ENCODE measurements around the gene SEC23B.

Gene SEC23B

DNA sequence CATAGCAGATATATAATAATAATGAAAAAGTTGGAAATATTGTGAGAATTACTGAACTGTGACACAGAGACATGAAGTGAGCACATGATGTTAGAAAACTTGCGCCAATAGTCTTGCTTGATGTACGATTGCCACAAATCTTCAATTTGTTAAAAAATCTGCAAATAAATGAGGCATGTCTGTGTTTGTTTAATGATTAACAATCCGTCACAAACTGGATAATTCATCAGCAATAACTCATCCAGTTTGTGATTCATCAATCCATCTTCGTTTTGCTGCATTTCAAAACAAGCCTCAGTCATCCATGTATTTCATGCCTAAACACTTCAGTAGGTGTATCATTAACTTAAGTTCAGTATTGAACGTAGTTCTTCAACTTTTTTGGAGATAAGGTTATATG is 34.0 kb downstream of the SEC23B start:
- Mint-ChIP-seq H3K9me3 (no peaks in the 10 kb centered on the region), H3K4me3 (no peak overlapping the region), H3K36me3 (ENCODE audit: low read depth) (peaks cover 74% of the 10 kb centered on the region), H3K4me1 (ENCODE audit: low read depth) (no peaks in the 10 kb centered on the region), H3K27ac (no peak overlapping the region), H3K27me3 (no peaks in the 10 kb centered on the region)

DNA sequence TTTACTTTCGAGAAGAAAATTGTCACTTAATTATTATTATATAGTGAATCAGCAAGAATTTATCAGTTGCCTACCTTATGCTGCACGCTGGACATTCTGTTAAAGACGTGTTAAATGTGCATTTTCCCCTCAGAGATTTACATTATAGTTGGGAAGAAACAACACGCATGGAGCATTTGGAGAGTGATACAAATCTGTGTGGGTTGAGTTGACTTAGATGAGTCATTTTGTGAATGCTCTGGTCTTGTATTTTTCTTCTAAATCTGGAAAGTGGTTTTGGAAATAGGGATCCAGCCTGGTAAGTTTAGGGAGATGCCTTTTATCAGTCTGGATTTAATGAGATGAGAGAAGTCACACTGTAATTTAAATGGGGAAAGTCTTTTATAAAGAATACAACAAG is 35.5 kb downstream of the SEC23B start:
- H3K27me3 Mint-ChIP-seq: no peaks in the 10 kb centered on the region
- H3K36me3 Mint-ChIP-seq (ENCODE audit: low read depth): peaks cover 65% of the 10 kb centered on the region
- peak overlapping the region; percentile 1 for H3K27ac Mint-ChIP-seq
- H3K9me3 Mint-ChIP-seq: no peaks in the 10 kb centered on the region
- H3K4me3 Mint-ChIP-seq: no peak overlapping the region
- no peaks in the 10 kb centered on the region for H3K4me1 Mint-ChIP-seq (ENCODE audit: low read depth)

DNA sequence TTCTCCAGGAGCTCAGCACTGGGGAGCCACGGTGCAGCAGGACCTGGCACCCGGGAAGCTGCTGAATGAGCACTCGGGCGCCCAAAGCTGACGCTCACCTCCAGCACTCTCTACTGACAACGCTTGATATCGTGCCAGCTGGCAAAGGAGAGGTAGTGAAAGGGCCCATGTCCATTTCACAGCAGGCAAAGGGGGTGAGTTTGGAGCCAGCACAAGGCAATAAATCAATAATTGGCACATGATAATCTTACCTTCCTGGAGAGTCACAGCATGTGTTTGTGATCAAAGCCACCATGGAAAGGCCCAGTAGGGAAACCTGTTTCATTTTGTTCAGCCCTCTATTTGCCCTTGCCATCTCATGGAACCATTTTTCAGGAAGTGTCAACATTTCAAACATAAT is 36.2 kb downstream of the SEC23B start:
- Mint-ChIP-seq H3K27me3 (no peaks in the 10 kb centered on the region), H3K9me3 (no peaks in the 10 kb centered on the region), H3K4me1 (ENCODE audit: low read depth) (no peaks in the 10 kb centered on the region), H3K27ac (no peak overlapping the region), H3K4me3 (no peak overlapping the region), H3K36me3 (ENCODE audit: low read depth) (peaks cover 69% of the 10 kb centered on the region)

DNA sequence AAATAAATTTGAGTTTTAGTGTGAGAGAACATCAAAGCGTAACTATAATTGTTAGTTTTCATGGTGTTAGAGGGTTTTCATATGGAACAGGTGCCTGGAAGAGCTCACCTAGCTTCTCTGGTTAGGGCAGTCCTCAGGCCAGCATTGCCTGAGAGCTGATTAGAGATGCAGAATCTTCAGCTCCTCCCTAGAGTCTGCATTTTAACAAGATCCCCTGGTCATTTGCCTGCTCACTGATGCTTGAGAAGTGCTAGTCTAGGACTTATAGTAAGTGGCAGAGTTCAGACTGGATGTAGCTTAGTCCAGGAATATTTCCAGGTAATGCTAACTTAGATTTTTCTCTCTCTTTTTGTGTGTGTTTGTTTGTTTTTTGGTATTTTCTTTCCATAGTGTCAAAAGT is 37.8 kb downstream of the SEC23B start:
- no peaks in the 10 kb centered on the region for H3K9me3 Mint-ChIP-seq
- no peak overlapping the region for H3K4me3 Mint-ChIP-seq
- H3K4me1 Mint-ChIP-seq (ENCODE audit: low read depth): no peaks in the 10 kb centered on the region
- H3K36me3 Mint-ChIP-seq (ENCODE audit: low read depth): peaks cover 64% of the 10 kb centered on the region
- no peak overlapping the region for H3K27ac Mint-ChIP-seq
- no peaks in the 10 kb centered on the region for H3K27me3 Mint-ChIP-seq

DNA sequence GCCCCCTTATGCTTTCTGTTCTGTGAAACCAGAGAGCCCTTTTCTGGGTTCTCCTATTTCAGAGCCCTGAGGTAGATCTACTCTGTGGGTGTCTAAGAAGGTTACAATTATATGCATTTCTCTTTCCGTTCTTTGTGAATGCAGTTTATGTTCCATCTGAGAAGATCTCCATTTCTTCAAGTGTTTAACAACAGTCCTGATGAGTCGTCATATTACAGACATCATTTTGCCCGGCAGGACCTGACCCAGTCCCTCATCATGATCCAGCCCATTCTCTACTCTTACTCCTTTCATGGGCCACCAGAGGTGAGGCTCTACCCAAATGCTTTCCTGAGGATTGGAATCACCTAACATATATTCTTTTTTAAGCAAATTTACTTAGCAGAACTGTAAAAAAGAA is 40.7 kb downstream of the SEC23B start:
- H3K36me3 Mint-ChIP-seq (ENCODE audit: low read depth): peaks cover 54% of the 10 kb centered on the region
- H3K4me3 Mint-ChIP-seq: no peak overlapping the region
- no peaks in the 10 kb centered on the region for H3K27me3 Mint-ChIP-seq
- no peaks in the 10 kb centered on the region for H3K4me1 Mint-ChIP-seq (ENCODE audit: low read depth)
- no peaks in the 10 kb centered on the region for H3K9me3 Mint-ChIP-seq
- no peak overlapping the region for H3K27ac Mint-ChIP-seq

DNA sequence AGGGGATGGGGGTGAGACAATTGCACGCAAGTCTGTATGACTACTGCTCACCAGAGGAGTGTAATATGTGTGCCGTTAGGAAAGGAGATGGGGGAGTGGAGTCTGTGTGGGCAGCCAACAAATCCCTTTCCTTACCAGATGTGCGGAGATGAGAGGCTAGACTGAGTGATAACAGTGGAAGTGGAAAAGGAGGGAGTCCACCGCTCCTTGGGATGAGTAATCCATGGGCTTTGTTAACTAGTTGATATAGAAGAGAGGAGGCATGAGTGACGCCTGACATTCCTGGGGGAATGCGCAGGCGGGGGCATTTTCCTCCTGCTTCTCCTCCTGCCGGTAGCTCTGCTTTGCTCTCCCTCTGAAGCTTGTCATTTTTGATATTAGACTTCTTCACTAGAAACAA is 46.0 kb downstream of the SEC23B start:
- Mint-ChIP-seq H3K4me3 (no peak overlapping the region), H3K4me1 (ENCODE audit: low read depth) (no peaks in the 10 kb centered on the region), H3K27me3 (no peaks in the 10 kb centered on the region), H3K36me3 (ENCODE audit: low read depth) (peaks cover 62% of the 10 kb centered on the region), H3K27ac (no peak overlapping the region), H3K9me3 (no peaks in the 10 kb centered on the region)

DNA sequence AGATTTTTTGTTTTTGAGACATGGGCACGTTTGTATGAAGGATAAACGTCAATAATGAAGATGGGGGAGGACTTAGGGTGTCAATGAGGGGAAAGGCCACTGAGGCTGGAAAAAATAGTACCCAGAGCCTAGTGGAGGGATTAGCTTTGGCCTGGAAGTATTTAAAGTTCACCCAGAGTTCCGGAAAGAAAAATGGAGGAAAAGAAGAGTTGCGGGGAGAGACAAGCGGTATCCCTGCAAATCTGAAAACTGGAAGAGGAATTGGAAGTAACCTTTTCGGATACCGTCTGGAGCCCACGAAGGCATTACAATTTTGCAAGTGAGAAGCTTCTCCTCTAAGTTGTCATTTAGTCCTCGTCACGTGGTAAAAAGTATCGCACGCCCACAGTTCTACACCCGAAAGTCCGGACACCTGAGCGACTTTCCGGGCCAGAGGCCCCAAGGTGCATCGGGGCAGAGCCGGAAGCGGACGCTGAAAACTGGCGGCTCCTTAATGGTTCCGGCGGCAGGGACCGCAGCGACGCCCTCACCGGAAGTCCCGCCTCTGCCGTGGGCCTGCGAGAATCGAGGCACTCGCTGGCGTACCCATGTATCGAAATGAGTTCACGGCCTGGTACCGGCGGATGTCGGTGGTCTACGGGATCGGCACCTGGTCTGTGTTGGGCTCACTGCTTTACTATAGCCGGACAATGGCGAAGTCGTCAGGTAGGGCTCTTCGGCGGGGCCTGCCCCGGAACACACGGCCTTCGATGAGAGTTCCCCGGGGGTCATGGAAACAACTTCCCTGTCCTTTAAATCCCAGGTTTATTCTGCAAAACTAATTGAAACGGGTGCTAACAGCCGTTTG is 59.4 kb downstream of the SEC23B start, which contains the start of gene SMIM26:
Gene SMIM26, plus strand, starts transcription at position 541 of the 847 bp plus-strand sequence. Its CDS starts 47 bp downstream, at position 588.
- Mint-ChIP-seq H3K27me3 (no peaks in the 10 kb centered on the region), H3K27ac (peak within 1 kb of the TSS; percentile 96), H3K4me3 (peak within 1 kb of the TSS; percentile 90), H3K9me3 (peaks cover 3% of the 10 kb centered on the region), H3K4me1 (ENCODE audit: low read depth) (peaks cover 24% of the 10 kb centered on the region), H3K36me3 (ENCODE audit: low read depth) (peaks cover 34% of the 10 kb centered on the region)

DNA sequence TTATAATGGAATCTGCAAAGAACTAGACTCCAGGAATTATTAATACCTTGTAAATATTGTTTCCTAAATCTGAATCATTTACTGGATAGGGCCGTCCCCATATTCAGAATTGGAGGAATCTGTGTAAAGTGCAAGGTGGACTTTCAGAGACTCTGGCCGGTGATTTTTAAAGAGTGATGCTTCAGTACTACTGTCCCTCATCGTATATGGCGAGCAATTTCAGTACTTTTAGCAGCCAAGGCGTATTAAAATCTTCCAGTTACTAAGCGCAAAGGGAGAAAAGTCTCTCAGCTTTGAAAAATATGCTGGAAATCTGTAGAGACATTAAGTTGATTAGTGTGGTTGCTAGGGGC is 60.0 kb downstream of the SEC23B start:
- peak overlapping the region; percentile 90 for H3K4me3 Mint-ChIP-seq
- H3K27me3 Mint-ChIP-seq: no peaks in the 10 kb centered on the region
- peaks cover 32% of the 10 kb centered on the region for H3K36me3 Mint-ChIP-seq (ENCODE audit: low read depth)
- peaks cover 3% of the 10 kb centered on the region for H3K9me3 Mint-ChIP-seq
- peak overlapping the region; percentile 96 for H3K27ac Mint-ChIP-seq
- peaks cover 30% of the 10 kb centered on the region for H3K4me1 Mint-ChIP-seq (ENCODE audit: low read depth)

DNA sequence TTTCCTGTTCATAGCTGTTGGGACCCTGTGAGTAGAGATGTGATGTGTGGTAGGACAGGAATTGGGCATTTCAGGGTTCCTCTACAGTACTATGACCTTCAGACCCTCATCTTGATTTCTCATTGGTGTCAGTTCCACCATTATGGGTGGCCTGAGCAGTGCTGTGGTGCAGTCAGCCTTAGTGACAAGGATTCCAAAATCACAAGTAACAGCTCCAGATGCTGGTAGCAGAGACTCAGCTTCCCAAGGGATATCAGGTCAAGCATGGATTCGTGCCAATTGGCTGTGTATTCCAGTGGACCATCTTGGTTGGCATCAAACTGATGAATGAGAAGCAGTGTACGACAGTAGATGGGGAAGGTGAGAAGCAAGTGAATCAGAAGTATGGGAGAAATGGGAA is 63.3 kb downstream of the SEC23B start:
- Mint-ChIP-seq H3K27ac (no peak overlapping the region), H3K9me3 (peaks cover 3% of the 10 kb centered on the region), H3K4me1 (ENCODE audit: low read depth) (peaks cover 30% of the 10 kb centered on the region), H3K27me3 (no peaks in the 10 kb centered on the region), H3K36me3 (ENCODE audit: low read depth) (peaks cover 29% of the 10 kb centered on the region), H3K4me3 (no peak overlapping the region)

DNA sequence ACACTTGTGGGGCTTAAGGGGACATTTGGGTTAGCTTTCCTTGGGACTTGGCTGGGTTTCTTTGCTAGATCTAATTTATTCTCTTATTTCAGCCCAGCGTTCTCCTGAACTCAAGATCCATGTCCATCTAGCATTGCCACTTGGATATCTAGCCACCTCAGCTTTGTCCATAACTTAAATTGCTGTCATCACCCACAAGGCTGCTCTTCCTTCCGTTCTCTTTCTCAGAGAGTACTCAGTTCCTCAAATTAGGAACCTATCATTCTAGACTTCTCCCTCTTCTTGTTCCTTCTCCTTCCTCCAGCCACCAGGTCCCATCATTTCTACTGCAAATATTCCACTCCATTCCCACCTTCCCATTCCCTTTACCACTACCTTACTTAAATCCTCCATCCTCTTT is 63.8 kb downstream of the SEC23B start:
- H3K4me1 Mint-ChIP-seq (ENCODE audit: low read depth): peaks cover 27% of the 10 kb centered on the region
- H3K36me3 Mint-ChIP-seq (ENCODE audit: low read depth): peaks cover 29% of the 10 kb centered on the region
- H3K27me3 Mint-ChIP-seq: no peaks in the 10 kb centered on the region
- H3K9me3 Mint-ChIP-seq: peaks cover 3% of the 10 kb centered on the region
- no peak overlapping the region for H3K4me3 Mint-ChIP-seq
- H3K27ac Mint-ChIP-seq: peak overlapping the region; percentile 86

DNA sequence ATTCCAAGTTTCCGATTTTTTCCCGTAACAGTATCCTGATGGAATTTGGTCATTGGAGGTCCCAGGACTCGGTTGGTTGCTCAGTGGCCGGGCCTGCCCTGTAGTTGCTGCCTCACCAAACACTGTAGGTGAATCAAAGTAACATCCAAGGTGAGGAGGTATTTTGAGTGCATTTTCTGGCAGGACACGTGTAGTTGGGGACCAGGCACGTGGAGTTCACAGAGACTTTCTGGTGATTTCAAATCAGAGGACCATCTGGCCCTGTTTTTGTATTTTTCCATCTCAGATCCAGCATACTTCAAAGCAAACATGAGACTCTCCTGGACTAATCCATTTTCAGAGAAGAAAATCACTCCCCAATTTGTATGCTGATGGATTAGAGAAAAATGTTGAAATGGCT is 70.2 kb downstream of the SEC23B start:
- peaks cover 5% of the 10 kb centered on the region for H3K4me1 Mint-ChIP-seq (ENCODE audit: low read depth)
- H3K9me3 Mint-ChIP-seq: no peaks in the 10 kb centered on the region
- no peaks in the 10 kb centered on the region for H3K36me3 Mint-ChIP-seq (ENCODE audit: low read depth)
- no peak overlapping the region for H3K4me3 Mint-ChIP-seq
- H3K27me3 Mint-ChIP-seq: no peaks in the 10 kb centered on the region
- no peak overlapping the region for H3K27ac Mint-ChIP-seq

DNA sequence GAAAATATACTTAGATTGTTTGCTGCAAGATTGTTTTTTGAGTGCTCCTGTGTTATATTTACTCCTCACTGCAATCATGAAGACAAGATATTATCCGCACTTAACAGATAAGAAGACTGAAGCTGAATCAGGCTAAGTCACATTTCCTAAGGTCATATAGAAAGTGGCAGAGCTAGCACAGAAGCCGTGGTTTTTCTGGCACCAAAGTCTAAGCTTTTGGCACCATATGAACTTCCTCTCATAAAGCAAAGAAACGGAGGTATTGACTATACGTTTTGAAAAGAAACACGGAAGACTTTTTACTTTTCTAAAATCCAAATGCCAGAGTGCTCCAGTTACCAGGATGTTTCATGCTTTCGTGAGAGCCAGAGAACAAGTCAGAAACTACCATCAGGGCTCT is 70.8 kb downstream of the SEC23B start:
- no peaks in the 10 kb centered on the region for H3K36me3 Mint-ChIP-seq (ENCODE audit: low read depth)
- no peaks in the 10 kb centered on the region for H3K9me3 Mint-ChIP-seq
- no peak overlapping the region for H3K4me3 Mint-ChIP-seq
- H3K27ac Mint-ChIP-seq: no peak overlapping the region
- H3K27me3 Mint-ChIP-seq: no peaks in the 10 kb centered on the region
- H3K4me1 Mint-ChIP-seq (ENCODE audit: low read depth): peaks cover 5% of the 10 kb centered on the region

DNA sequence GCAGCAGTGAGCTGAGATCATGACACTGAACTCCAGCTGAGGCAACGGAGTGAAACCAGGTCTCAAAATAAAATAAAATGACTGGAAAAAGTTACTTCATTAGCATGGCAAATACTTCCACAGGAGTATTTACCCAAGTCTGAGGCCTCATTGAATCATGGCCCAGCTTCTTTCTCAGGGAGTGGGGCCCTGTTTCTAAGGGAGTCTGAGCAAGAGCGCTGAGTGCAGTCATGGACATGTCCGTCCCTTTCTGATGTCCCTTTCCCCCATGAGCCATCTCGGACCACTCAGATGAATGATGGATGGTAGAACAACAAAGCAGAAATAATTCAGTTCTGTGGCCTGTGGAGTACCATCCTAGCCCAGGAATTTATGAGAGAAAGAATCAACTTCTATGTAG is 72.3 kb downstream of the SEC23B start:
- H3K4me1 Mint-ChIP-seq (ENCODE audit: low read depth): peaks cover 5% of the 10 kb centered on the region
- H3K9me3 Mint-ChIP-seq: no peaks in the 10 kb centered on the region
- peaks cover 4% of the 10 kb centered on the region for H3K27me3 Mint-ChIP-seq
- no peak overlapping the region for H3K4me3 Mint-ChIP-seq
- no peaks in the 10 kb centered on the region for H3K36me3 Mint-ChIP-seq (ENCODE audit: low read depth)
- no peak overlapping the region for H3K27ac Mint-ChIP-seq

DNA sequence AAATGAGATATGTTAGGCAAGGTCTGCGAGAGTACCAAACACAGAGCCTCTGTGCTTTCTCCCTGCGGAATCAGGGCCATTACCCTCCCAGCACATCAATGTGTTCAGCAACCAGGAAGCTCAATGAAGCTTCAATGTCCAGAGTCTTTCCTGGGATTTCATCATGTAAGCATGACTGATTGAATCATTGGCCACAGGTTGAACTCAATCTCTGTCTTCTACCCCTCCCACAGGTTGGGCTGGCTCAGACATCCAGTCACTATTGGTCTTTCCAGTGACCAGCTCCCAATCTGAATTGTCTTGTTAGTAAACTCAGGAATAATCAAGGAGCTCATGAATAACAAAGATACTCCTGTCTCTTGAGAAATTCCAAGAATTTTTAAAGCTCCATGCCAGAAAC is 77.4 kb downstream of the SEC23B start:
- no peaks in the 10 kb centered on the region for H3K9me3 Mint-ChIP-seq
- no peak overlapping the region for H3K27ac Mint-ChIP-seq
- H3K27me3 Mint-ChIP-seq: peaks cover 4% of the 10 kb centered on the region
- peaks cover 26% of the 10 kb centered on the region for H3K4me1 Mint-ChIP-seq (ENCODE audit: low read depth)
- no peaks in the 10 kb centered on the region for H3K36me3 Mint-ChIP-seq (ENCODE audit: low read depth)
- H3K4me3 Mint-ChIP-seq: no peak overlapping the region

DNA sequence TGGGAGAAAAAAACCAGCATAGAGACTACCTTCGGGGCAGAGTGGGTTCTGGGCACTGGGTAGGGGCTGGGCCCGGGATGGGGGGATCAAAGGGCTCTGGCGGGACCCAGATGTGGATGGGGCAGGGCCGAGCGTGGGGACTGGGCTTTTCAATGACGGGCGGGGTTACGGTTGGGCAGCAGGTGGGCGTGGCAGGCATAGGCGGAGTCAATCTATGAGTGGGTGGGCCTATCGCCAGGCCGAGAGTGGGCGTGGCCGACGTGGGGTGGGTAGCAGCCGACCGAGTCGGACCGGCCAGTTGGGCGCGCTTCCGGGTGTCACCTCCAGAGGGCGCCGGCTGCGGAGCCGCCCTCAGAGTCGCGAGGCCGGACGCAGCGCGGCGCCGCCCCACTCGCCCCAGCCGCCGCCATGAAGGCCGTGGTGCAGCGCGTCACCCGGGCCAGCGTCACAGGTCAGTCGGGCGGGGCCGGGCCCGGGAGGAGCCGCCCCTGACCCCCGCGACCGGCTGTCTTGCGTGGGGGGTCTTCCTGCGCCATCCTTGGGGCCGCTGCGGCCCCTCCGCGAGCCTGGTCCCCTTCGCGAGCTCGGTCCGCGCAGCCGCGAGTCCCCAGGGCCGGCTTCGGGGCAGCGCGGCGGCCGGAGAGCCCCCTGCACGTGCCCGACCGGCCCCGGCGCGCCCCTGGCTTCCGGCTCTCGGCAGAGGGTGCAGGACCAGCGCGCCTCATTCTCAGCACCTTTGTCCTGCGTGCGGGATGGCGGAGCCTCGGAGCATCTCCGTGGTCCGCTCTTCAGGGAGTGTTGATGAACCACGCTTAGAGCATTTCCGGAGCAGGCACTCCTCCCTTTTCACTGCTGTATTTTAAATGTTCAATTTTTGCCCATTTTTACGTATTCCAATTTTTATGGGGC is 80.2 kb downstream of the SEC23B start, which contains the start of gene DTD1:
Gene DTD1, plus strand, starts transcription at position 390 of the 909 bp plus-strand sequence. Its CDS starts 19 bp downstream, at position 409.
- Mint-ChIP-seq H3K27me3 (peaks cover 4% of the 10 kb centered on the region), H3K4me1 (ENCODE audit: low read depth) (peaks cover 31% of the 10 kb centered on the region), H3K36me3 (ENCODE audit: low read depth) (no peaks in the 10 kb centered on the region), H3K4me3 (peak within 1 kb of the TSS; percentile 91), H3K9me3 (no peaks in the 10 kb centered on the region), H3K27ac (peak within 1 kb of the TSS; percentile 89)
